Stimulated activated CD8-positive, alpha-beta memory T cell treated with anti-CD3 and anti-CD28 coated beads, Interleukin-12 subunit alpha, Interleukin-12 subunit beta, amount 100 ng/mL, for 1 hour (primary cell): ENCODE results near the gene DBR1.

ENCODE experiments used
- DNase-seq: peaks from one replicate; pipeline ENCODE4 v3.0.0-alpha.2; 2020; ENCODE audit warnings: low read depth

Gene DBR1

DNA sequence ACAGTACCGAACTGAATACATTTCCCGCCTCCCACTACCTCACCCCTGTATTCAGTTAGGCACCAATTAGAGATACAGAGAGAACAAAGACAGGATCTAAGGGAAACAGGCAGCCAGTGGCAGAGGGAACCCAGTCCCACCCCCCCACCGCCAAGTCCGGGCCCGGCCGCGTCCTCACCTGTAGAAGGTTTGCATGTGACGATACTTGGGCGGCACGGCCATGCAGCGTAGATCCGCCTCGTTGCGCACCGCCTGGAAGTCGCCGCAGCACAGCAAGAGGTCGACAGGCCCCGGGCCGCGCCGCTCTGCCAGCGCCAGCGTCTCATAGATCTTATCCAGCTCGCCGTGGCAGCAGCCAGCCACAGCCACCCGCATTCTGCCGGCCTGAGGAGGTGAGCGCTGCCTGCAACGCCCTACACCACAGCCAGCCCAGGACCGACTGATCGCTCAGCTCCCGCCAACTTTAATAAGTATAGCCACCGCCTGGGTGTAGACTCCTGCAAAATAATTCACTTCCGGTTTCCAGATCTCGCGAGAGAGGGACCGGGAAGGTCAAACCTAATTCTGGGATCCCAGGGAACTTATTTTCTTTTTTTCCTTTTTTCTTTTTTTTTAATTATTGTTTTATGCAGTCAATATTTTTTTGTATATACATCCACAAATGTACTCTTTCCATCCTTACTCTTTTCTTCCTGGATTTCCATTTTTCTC, at the start of gene DBR1:
Gene DBR1 (minus strand): TSS at position 501 of the 711 bp plus-strand sequence. CDS start 126 bp downstream, at position 375.
- peak; percentile 60 for DNase-seq

DNA sequence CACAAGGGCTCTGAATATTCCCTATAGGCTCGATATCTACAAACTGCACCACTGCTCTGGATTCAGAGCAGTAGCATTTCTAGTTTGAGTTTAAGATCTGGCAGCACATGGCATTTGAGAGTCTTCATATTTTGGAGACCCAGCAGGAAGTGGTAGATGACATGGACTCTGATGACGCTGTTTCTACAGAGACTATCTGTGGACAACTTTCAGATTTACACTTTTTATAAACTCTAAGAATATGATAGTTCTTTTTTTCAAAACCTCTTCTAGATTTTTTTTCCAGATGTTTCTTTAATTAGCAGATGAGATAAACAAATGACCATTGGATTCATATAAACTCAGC, 48.2 kb upstream of the DBR1 start:
- no peak for DNase-seq

DNA sequence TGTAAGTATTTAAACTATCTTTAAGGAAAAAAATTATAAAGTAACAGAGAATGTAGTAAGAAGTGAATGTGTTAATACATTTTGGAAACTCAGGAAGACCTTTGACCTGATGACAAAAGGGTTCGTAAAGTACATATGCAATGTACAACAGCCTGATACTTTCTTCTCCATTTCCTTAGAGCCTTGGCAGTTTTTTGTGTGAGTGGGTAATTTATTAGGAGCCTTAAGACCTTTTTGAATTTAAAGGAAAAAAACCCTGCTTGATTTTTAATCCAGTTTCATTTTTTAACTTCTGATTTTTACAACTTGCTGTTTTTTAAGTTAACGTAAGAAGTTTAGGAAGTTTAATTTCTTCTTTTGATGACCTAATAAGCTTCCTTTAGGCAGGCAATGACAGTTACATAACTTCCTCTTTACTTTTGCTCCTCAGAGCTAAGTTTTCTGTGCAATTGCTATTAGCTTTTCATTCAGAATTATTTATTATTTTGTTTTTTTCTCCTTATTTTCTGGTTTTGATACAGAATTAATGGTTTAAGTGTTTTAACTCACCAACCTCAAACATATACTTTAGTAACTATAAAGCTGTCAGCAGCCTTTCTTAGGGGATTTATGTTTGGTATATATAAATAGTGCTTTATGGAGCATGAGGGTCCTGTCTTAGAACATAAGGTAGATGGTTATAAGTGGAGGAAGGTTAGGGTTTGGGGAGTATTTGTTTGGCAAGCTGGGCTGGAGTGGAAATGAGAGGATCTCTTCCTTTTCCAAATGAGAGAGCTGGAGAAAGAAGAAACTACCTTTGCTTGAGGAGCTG, 47.6 kb upstream of the DBR1 start:
- DNase-seq: no peak

DNA sequence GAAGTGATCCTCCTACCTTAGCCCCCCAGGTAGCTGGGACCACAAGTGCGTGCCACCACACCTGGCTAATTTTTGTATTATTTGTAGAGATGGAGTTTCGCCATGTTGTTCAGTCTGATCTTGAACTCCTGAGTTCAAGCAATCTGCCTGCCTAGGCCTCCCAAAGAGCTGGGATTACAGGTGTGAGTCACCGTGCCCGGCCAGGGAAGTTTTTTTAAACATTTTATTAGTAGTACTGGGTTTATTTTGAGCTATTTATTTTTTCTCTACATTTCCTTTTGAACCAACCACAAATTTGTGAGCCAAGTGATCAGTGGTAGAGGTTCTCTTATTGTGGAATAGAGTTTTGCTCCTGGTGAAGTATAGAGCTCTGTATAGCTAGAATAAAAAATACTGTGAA, 46.1 kb upstream of the DBR1 start:
- DNase-seq: no peak

DNA sequence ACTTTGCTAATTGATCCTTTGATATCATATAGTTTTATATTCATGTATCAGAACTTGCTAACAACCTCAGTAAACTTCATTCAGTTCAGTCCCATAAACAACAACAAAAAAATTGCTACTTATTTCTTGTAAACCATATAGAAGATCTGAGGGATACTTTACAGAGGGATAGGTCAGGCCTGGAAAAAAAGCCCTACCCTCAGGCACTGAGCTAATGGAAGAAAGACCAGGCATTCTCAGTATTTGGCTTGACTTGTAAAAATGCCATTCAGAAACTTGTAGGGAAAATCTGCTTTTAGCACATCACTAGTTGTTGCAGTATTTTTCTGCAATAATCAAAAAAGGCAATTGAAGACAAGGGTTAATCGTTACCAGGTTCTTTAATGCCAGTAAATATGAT, 45.5 kb upstream of the DBR1 start:
- no peak for DNase-seq

GRCh38 chr3:138219255-138219654, 44.5 kb upstream of the DBR1 start:
- DNase-seq: no peak

DNA sequence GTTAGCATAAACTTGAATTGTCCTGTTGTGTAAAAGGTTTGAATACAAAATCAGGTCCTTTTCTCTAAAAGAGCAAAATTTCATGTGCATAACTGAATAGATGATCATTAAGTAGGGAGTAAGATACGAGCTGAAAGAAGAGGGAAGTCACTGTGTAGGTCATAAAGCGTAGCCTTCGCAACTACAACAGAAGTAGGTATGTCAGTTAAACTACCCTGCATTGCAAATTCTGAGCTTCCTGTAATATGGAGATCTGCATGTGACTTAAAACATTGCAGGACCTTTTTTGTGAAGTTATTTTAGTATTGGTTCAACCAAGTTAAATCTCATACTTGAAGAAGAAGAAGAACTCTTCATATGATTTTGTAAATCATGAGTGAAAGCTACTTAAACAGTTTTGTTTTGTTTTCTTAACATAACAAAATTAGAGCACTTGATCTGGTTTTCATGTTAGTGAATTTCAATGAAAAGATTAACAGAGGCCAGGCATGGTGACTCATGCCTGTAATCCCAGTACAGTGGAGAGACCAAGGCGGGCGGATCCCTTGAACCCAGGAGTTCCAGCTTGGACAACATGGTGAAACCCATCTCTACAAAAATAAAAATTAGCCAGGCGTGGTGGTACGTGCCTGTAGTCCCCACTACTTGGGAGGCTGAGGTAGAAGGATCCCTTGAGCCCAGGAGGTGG, 38.8 kb upstream of the DBR1 start:
- no peak for DNase-seq

- DNase-seq: no peak
These were observed 35.8 kb upstream of the DBR1 start for GRCh38 chr3:138210528-138210927.

DNA sequence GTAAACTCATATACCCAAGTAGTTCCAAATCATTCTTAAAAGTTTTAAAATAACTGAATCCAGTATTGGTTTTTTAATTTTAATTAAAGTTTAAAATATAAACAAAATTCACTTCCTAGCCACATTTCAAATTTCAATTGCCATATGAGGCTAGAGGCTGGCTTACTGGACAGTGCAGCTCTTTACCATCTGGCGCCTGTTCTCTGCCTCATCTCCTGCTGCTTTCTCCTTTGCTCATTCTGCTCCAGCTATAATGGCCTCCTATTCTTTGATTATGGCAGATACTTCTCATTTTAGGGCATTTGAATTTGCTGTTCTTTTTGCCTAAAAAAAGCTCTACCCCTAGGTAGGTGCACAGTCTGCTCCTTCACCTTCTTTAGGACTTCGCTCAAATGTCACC, 31.5 kb upstream of the DBR1 start:
- no peak for DNase-seq

- DNase-seq: no peak
These were observed 30.8 kb upstream of the DBR1 start for GRCh38 chr3:138205527-138205926.

GRCh38 chr3:138203938-138204337, 29.2 kb upstream of the DBR1 start:
- no peak for DNase-seq

DNA sequence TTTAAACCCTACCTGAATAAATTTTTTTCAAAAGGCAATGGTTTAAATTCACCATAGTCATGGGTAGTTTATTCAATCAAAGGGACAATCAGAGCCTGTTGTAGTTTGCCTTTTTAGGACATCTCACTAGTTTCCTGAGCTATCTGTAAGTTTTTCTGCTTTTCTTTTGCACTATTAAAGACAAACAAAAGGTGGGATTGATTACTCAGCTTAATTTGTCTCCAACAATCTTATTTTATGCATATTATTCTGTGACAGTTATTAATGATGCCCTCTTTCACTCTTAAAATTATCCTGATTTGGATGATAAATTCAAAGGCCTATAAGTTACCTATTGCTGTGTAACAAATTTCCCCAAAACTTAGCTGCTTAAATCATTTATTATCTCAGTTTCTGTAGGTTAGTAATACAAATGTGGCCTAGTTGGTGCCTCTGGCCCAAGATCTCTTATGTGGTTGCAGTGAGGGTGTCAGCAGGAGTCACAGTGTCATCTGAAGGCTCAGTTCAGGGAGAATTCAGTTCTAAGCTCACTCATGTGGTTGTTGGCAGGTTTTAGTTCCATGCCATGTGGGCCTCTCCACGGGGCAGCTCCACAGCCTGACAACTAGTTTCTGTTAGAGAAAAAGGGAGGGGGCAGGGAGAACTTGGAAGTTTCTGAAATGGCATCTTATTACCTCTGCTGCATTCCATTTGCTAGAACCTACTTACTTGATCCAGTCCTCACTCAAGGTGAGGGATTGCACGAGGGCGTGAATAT, 28.4 kb upstream of the DBR1 start:
- DNase-seq: no peak

- no peak for DNase-seq
These were observed 25.7 kb upstream of the DBR1 start for GRCh38 chr3:138200424-138200823.

DNA sequence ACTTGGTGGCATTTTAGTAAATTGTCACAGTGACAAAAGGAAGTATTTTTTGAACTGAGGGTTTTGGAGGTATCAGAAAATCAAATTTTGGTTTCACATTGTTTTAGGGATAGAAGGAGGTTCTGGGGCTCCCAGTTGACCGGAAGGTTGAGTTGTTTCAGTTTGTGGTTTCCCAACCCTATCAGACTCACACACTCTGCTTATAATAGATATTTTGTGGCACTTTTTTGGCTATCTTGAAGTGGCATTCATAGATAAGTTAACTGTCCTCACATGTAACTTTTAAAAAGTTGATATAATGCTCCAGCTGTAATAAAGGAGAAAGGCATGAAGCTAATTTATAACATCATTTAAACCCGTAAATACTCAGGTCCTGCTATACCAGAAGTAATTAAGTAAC, 25.1 kb upstream of the DBR1 start:
- no peak for DNase-seq

- DNase-seq: no peak
These were observed 22.8 kb upstream of the DBR1 start for GRCh38 chr3:138197524-138197923.

GRCh38 chr3:138197058-138197457, 22.3 kb upstream of the DBR1 start:
- no peak for DNase-seq

GRCh38 chr3:138196023-138196422, 21.3 kb upstream of the DBR1 start:
- DNase-seq: no peak

- no peak for DNase-seq
These were observed 20.8 kb upstream of the DBR1 start for GRCh38 chr3:138195481-138195880.

GRCh38 chr3:138188013-138188730, 13.5 kb upstream of the DBR1 start:
- no peak for DNase-seq

DNA sequence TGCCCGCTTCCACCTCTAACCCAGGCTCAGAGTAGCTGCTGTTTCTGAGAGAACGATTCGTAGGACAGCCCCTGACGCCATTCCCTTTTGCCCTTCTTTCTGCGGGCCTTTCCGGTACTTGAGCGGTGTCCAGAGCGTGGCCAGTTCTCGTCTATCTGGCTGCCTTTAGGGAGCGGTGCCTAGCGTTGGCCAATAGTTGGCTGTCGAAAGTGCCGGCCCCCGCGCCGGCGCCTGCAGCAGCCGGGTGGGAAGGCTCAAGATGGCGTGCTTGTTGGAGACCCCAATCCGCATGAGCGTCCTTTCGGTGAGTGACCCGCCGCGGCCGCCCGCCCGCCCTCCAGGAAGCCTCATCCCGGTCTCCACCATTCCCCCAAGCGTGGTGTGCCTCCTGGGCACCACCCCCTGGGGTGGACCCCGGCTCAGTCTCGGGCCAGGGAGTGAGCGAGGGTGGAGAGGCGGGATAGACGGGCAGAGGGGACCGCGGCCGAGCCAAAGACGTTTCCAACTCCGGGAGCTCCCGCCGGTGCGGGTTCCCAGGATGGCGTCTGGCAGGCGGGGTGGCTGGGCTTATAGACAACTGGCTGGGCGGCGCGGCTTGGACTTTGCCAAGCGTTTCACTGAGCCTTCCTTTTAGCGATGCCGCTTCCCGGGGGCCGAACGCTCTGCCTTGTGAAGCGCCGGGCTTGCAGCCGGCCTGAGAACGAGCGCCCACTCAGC, 12.7 kb upstream of the DBR1 start, which contains the start of gene ARMC8:
Gene ARMC8 (plus strand): TSS at position 6 of the 717 bp plus-strand sequence. CDS start 254 bp downstream, at position 260.
- no peak for DNase-seq

- peak; percentile 78 for DNase-seq
These were observed 12.1 kb upstream of the DBR1 start for GRCh38 chr3:138186803-138187295.
